SHP77 treated with DMSO at 0.1 percent for 48 hours (cell line): Measurements from ENCODE around the gene RPS4Y2.

Experiments
- DNase-seq: peaks from one replicate; lab custom pipeline; 2025; lab: John Stamatoyannopoulos, UW

The RPS4Y2 gene

DNA sequence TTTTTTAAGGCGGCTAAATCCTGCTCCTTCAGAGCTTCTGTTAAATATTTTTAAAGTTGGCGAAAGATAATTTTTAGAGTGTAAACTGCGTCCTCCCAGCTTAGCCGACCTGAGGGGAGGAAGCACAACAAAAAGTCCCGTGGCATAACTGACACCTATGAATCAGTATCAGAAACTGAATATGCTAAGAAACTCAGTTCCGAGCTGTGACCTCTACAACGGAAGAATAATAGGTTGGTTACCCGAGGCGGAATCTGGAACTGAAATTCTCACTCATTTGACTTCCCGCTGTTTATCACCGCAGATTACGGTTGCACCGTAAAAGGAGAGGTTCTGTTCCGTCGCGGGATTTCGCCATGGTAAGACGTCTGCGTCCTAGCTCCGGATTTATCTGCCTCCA lies at the start of gene RPS4Y2:
Gene RPS4Y2, plus strand, starts transcription at position 301 of the 400 bp plus-strand sequence. Its CDS starts 56 bp downstream, at position 357.
- DNase-seq: no peak

DNA sequence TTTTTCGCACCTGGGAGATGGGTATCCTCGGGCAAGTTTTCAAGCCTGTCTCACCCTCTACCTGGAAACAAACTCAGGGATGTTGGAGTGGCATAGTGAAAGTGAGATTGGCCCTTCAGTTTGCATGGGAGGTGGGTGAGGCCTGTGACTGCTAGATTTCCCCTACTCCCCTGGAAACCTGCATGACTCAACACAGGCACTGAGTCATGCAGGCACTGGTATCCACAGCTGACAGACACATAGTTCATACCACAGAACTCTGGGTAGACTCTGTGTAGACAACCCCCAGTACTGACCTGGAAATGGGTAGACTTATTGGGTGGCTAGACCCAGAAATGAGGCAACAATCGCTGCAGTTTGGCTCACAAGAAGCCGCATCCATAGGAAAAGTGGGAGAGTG lies 41.5 kb upstream of the RPS4Y2 start:
- no peak for DNase-seq

DNA sequence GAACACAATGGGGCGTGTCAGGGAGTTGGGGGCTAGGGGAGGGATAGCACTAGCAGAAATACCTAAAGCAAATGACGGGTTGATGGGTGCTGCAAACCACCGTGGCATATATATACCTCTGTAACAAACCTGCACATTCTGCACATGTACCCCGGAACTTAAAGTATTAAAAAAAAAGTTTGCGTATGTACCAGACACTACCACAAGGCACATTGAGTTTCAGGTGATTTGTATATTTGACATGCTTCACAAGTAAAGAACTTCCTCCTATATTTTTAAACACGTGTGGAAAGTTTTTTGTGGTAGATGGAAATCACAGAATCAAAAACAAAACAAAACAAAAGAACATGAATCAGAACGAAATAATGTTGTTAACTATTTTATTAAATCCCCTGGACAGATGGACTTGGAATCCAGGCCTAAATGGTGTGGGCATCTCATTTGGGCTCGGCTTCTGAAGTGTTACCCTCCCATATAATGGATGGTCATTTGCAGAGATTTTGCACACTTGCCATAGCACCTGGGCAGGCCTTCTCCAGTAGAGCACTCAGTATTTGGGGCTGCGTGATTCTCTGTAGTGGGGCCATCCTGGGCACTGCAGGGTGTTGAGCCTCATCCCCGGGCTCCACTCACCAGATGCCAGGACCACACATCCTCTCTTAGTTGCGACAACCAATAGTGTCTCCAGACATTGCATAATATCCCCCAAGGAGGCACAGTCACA lies 29.6 kb upstream of the RPS4Y2 start:
- no peak for DNase-seq

DNA sequence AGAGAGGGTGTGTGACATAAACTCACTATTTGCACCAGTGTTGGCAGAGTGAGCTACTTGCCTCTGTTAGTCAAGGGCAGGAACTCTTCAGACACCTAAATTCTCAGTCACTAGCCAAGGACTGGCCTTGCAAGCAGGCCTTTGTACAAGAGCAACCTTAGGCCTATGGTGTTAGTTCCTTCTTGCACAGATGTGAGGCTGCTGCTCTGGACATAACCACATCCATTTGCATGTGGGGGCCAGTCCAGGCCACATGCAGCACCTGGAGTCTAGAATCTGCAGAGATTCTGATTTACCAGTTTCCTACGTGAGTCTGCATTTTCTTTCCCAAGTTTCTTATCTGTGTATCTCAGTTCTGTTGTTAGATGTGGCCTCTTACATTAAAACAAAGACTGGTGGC lies 20.7 kb upstream of the RPS4Y2 start:
- no peak for DNase-seq

GRCh38 chrY:20739806-20740205 lies 16.1 kb upstream of the RPS4Y2 start:
- DNase-seq: no peak

DNA sequence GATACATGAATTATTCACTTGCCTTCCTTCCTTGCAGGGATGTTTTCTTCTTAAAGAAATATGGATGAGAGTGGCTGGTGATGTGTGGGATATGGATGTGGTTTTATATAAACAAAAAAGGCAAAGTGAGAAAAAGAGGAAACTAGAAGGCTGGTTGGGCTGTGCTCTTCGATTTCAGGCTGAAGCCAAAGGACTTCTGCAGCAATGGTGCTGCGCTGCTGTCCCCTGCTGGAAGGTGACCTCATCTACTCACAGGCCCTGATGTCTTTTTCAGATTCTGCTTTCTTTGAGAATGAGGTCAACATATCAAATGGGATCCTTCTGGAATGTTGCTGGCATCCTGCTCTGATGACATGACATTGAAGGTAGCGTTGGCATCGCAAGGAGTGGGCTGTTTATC lies 15.3 kb upstream of the RPS4Y2 start:
- no peak for DNase-seq

- no peak for DNase-seq
Observed at GRCh38 chrY:20745060-20745459, 10.8 kb upstream of the RPS4Y2 start.

DNA sequence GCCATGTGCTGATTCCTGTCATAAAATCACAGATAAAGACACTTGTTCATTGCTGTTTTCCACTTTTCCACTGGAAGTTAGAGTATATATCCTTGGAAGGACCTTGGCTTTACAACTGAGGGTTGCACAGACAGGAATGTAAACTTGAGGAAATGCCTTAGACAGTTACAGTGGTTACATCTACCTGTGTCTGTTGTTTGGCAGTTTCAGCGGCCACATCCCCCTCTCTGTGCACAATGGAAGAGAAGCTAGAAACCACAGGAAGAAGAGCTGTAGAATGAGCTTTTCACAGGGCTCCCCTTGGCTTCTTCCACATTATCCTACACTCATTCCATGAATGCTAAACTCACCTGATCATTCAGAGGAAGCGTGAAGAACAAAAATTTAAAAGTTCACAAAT lies 9.0 kb upstream of the RPS4Y2 start:
- DNase-seq: no peak

DNA sequence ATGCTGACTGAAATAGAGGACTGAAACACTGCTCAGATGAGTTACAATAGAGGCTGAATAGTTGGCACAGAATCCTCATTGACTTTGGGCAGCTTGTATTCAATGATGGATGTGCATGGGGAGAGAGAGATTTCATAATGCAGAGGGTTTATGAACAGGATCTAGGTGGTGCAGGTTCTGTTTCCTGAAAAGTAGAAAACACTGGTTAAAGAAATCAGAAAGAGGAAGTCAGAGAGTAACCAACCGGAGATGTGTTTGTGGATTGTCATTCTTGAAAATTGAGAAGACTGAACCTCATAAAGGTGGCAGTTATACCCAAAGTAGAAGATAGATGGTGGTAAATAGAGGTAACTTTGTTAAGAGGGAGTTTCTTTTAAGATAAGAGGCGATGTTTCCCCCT lies 8.0 kb downstream of the RPS4Y2 start:
- no peak for DNase-seq

GRCh38 chrY:20765117-20765516 lies 9.2 kb downstream of the RPS4Y2 start:
- DNase-seq: no peak

GRCh38 chrY:20770755-20771154 lies 14.8 kb downstream of the RPS4Y2 start:
- DNase-seq: no peak

GRCh38 chrY:20776104-20776503 lies 20.2 kb downstream of the RPS4Y2 start:
- no peak for DNase-seq

GRCh38 chrY:20780104-20780654 lies 24.3 kb downstream of the RPS4Y2 start:
- DNase-seq: no peak

- DNase-seq: no peak
Observed at GRCh38 chrY:20780776-20781175, 24.9 kb downstream of the RPS4Y2 start.

- no peak for DNase-seq
Observed at GRCh38 chrY:20781408-20781807, 25.5 kb downstream of the RPS4Y2 start.

GRCh38 chrY:20784965-20785364 lies 29.1 kb downstream of the RPS4Y2 start:
- DNase-seq: no peak

- no peak for DNase-seq
Observed at GRCh38 chrY:20787076-20787475, 31.2 kb downstream of the RPS4Y2 start.

DNA sequence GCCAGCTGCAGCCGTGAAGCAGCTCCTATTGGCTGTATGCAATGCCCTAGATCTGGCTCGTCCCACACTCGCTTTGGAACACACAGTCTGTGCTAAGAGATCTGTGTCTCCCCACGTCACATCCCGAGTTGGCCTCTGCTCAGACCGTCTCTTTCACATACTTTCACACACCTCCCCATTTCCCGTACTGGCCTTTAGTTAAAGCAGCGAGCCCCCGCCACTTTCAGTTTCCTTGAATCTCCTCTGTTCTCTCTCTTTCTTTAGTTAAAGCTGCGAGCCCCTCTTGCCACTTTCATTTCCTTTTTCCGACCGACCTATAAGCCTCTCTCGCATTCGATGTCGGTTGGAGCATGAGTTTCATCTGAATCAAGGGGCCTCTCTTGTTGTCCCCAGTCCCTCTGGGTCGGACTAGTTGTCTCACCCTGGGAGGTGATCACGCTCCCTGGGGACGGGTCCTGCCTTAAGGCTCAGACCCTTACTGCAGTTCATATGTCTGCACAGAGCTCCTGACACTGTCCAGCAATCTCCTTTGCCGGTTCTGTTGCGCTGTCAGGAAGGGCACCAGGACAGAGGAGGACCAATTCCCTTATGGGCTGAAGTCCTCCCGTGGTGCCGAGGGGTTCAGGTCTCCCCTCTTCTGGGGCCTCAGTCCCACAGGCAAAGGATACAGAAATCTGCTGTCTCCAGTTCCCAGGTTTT lies 42.6 kb downstream of the RPS4Y2 start:
- DNase-seq: no peak

- no peak for DNase-seq
Observed at GRCh38 chrY:20802659-20803058, 46.8 kb downstream of the RPS4Y2 start.

DNA sequence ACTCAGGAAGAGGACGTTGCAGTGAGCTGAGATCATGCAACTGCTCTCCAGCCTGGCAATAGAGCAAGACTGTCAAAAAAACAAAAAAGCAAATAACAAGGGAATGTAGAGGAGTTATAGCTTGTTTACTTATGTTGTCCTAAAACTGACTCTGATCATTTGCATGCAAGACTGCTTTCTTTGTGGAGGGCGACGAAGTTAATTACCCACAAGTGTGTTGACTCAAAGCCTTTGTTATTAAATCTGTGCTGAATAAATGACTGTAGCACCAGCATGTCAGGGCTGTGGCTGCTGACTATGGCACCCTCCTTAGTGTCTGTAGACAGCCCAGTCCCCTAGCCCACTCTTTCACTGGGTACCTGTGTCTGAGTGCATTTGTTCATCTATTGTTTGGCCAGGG lies 50.3 kb downstream of the RPS4Y2 start:
- DNase-seq: no peak

- no peak for DNase-seq
Observed at GRCh38 chrY:20813459-20813858, 57.6 kb downstream of the RPS4Y2 start.

DNA sequence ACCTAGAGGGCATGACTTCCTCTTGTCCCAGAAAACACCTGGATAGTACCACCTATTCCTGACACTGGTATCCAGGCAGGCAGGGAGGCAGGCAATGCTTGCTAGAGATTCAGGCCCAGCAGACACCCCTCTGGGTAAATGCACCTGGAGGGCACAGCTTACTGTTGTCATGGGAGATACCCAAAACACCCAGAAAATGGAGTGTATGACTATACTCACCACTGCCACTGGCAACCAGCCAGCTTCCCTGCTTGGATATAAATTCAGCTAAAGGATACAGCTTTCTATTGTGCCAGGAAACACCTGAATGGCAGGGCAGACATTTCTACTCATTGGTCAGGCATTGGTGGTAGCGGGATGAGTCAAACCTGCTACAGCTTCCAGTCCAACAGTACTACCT lies 58.9 kb downstream of the RPS4Y2 start:
- DNase-seq: no peak

DNA sequence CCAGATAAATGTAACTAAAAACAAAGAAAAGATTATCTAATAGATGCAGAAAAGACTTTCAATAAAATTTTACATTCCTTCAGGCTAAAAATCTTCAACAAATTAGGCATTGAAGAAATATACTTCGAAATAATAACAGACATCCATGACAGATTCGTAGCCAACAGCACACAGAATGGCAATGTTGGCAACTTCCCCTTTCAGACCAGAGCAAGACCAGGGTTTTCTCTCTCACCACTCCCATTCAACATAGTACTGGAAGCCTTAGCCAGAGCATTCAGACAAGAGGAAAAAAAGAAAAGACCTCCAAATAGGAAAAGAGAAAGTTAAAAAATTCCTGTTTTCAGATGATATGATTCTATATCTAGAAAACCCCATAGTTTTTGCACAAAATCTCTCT lies 61.2 kb downstream of the RPS4Y2 start:
- no peak for DNase-seq
